Spleen (tissue), 11 donors: ENCODE data around the gene ZNF148. TPM values are rescaled to one million over a fixed set of nuclear protein-coding genes. Genes with fewer than 3 reads are reported as not detected.

Source experiments
- DNase-seq: peaks from one replicate; pipeline ENCODE4 v3.0.0-alpha.2; 2020
- H3K27ac ChIP-seq, 8 donors: fragments of 200-600 bp; sonication (generic) in 7 of 8; 1 replicate in 4 of 8; 2 replicates in 4 of 8; pipeline versions ENCODE4 v1.5.0 to v1.8.0; 2016 to 2021; ENCODE audit warnings: inconsistent platforms in 4 of 8, mild to moderate bottlenecking in 4 of 8, moderate library complexity in 1 of 8
- H3K27me3 ChIP-seq, 7 donors: fragments of 200-600 bp; sonication (generic) in 6 of 7; replicated peaks in 1 of 7; 1 replicate in 4 of 7; 2 replicates in 3 of 7; pipeline versions ENCODE4 v1.5.0 to v1.8.0; 2016 to 2021; ENCODE audit warnings: inconsistent platforms in 3 of 7, mild to moderate bottlenecking in 1 of 7
- H3K36me3 ChIP-seq, 6 donors: fragments of 200-600 bp; sonication (generic) in 5 of 6; 1 replicate in 4 of 6; 2 replicates in 2 of 6; pipeline versions ENCODE4 v1.5.0 to v1.8.0; 2016 to 2021; ENCODE audit warnings: inconsistent platforms in 2 of 6
- H3K4me1 ChIP-seq, 6 donors: fragments of 200-600 bp; sonication (generic) in 5 of 6; 1 replicate in 3 of 6; 2 replicates in 3 of 6; pipeline versions ENCODE4 v1.5.0 to v1.8.0; 2016 to 2021; ENCODE audit warnings: inconsistent platforms in 3 of 6
- H3K4me3 ChIP-seq, 8 donors: fragments of 200-600 bp; sonication (generic) in 7 of 8; 1 replicate in 4 of 8; 2 replicates in 4 of 8; pipeline versions ENCODE4 v1.5.0 to v1.8.0; 2016 to 2021; ENCODE audit warnings: inconsistent platforms in 4 of 8, mild to moderate bottlenecking in 4 of 8, moderate library complexity in 2 of 8
- H3K9me3 ChIP-seq, 8 donors: fragments of 200-600 bp; sonication (generic) in 7 of 8; 1 replicate in 4 of 8; 2 replicates in 4 of 8; pipeline versions ENCODE4 v1.5.0 to v1.8.0; 2016 to 2021; ENCODE audit warnings: inconsistent platforms in 4 of 8
- CTCF ChIP-seq, 11 experiments: fragments of 200-600 bp in 7 of 11; fragments of 450-650 bp in 4 of 11; sonication (generic) in 4 of 11; IDR thresholded peaks in 8 of 11; conservative IDR thresholded peaks in 3 of 11; 1 replicate in 7 of 11; 2 replicates in 4 of 11; pipeline versions ENCODE4 v1.4.0 to v1.8.0; 2016 to 2021; ENCODE audit warnings: antibody characterized with exemption in 11 of 11, inconsistent platforms in 4 of 11, mild to moderate bottlenecking in 1 of 11
- POLR2A ChIP-seq, 3 donors: fragments of 450-650 bp; IDR thresholded peaks; one replicate each; pipeline ENCODE4 v1.5.1; 2017; ENCODE audit warnings: antibody characterized with exemption in 3 of 3, mild to moderate bottlenecking in 1 of 3
- POLR2AphosphoS5 ChIP-seq, 3 donors: sonication (generic); formaldehyde crosslinking; IDR thresholded peaks; one replicate each; pipeline ENCODE4 v1.5.1; 2017; ENCODE audit warnings: antibody characterized with exemption in 3 of 3
- WGBS, 5 donors: extraction: QIAGEN DNeasy Blood & Tissue Kit in 3 of 5; methylation state at CpG; one replicate each; pipeline versions ENCODE4 v1.1.5 to v1.1.7; 2013 to 2018; 5-methylcytosine and 5-hydroxymethylcytosine counted together
- intact Hi-C: fragments of 100-400 bp; cut with DNase I; formaldehyde crosslinking; loops from one replicate; pipeline ENCODE4 v1.15.0; 2023; ENCODE audit warnings: low total_unique reads
- polyA plus RNA-seq, 3 donors: library from polyadenylated mRNA; stranded (reverse); fragments of 200-250 nt; gene quantifications; one replicate each; pipeline ENCODE4 v1.2.1, GENCODE V29; 2013
- total RNA-seq, 7 donors: library from RNA; depleted of rRNA in 3 of 7; stranded (reverse); fragments of >200 nt in 3 of 7; fragmentation: NEBNext Ultra II Directional in 4 of 7; extraction: Animal tissue kit (Norgen Biotek cat#: 25700) in 4 of 7; gene quantifications; one replicate each; pipeline versions ENCODE4 v1.1.0 to v1.2.1, GENCODE V29; 2016 to 2021
- donor health status: healthy with polysubstance abuse.
- donor health status: DM: no; HTN: no; CAD: no; lungs with moderate emphysema.
- donor health status: DM: no; HTN: no; CAD: no.
- donor health status: Bipolar disorder and iron deficiency.
- donor health status: healthy.
- donor health status: DM: no; HTN: no; CAD: no.
- donor health status: DM: yes; HTN: yes; CAD: no.

The ZNF148 gene
- total and polyA plus RNA-seq, 10 donors, result 4.1 to 66.0 (median 39.0) TPM

- Histone ChIP-seq H3K27ac (no peak overlapping the region), H3K9me3 (no peaks in the 10 kb centered on the region), H3K4me3 (no peak overlapping the region), H3K4me1 (no peaks in the 10 kb centered on the region), H3K27me3 (no peaks in the 10 kb centered on the region), H3K36me3 (peaks cover 0 to 46% (median 0%) of the 10 kb centered on the region in 6 donors)
- no peak for DNase-seq
- intact Hi-C loops, result no loop called here
- TF ChIP-seq CTCF (IDR thresholded peaks at IDR 0.05 in 8 of 11, conservative IDR thresholded peaks at IDR 0.05 in 3 of 11), result no peak
- no peak for TF ChIP-seq POLR2A (IDR thresholded peaks at IDR 0.05)
- TF ChIP-seq POLR2AphosphoS5 (IDR thresholded peaks at IDR 0.05), result no peak
- 80 to 96% (median 83%) methylated on average over 7 of the region's 7 CpGs for WGBS, 5 donors
Measured at GRCh38 chr3:125271127-125271526, 104.0 kb downstream of the ZNF148 start.

- DNase-seq, result no peak
- TF ChIP-seq POLR2A (IDR thresholded peaks at IDR 0.05) (no peak), POLR2AphosphoS5 (IDR thresholded peaks at IDR 0.05) (no peak), CTCF (IDR thresholded peaks at IDR 0.05 in 8 of 11, conservative IDR thresholded peaks at IDR 0.05 in 3 of 11) (no peak)
- intact Hi-C loops, result no loop called here
- H3K27me3 ChIP-seq, result no peaks in the 10 kb centered on the region
- peaks cover 0 to 50% (median 3%) of the 10 kb centered on the region in 6 donors for H3K36me3 ChIP-seq
- 79 to 96% (median 93%) methylated on average over 1 of the region's 1 CpG for WGBS, 5 donors
- no peaks in the 10 kb centered on the region for H3K9me3 ChIP-seq
- no peak overlapping the region for H3K4me3 ChIP-seq
- peaks cover 0 to 5% (median 0%) of the 10 kb centered on the region in 6 donors for H3K4me1 ChIP-seq
- H3K27ac ChIP-seq, result no peak overlapping the region
Measured at GRCh38 chr3:125267460-125267859, 107.7 kb downstream of the ZNF148 start.

- intact Hi-C loops, result no loop called here
- no peak overlapping the region for H3K27ac ChIP-seq
- H3K36me3 ChIP-seq, result peaks cover 0 to 45% (median 3%) of the 10 kb centered on the region in 6 donors
- no peaks in the 10 kb centered on the region for H3K27me3 ChIP-seq
- H3K9me3 ChIP-seq, result no peaks in the 10 kb centered on the region
- H3K4me1 ChIP-seq, result peaks cover 0 to 5% (median 0%) of the 10 kb centered on the region in 6 donors
- TF ChIP-seq POLR2A (IDR thresholded peaks at IDR 0.05) (no peak), POLR2AphosphoS5 (IDR thresholded peaks at IDR 0.05) (no peak), CTCF (IDR thresholded peaks at IDR 0.05 in 8 of 11, conservative IDR thresholded peaks at IDR 0.05 in 3 of 11) (no peak)
- no peak overlapping the region for H3K4me3 ChIP-seq
- no peak for DNase-seq
- WGBS, 5 donors, result 85 to 95% (median 91%) methylated on average over 3 of the region's 3 CpGs
Measured at GRCh38 chr3:125266971-125267370, 108.2 kb downstream of the ZNF148 start.

GRCh38 chr3:125262161-125262560 lies 113.0 kb downstream of the ZNF148 start:
- 67 to 88% (median 77%) methylated on average over 1 of the region's 1 CpG for WGBS, 5 donors
- H3K27me3 ChIP-seq, result no peaks in the 10 kb centered on the region
- DNase-seq, result no peak
- no peak overlapping the region for H3K4me3 ChIP-seq
- H3K27ac ChIP-seq, result no peak overlapping the region
- H3K4me1 ChIP-seq, result peaks cover 0 to 12% (median 4%) of the 10 kb centered on the region in 6 donors
- TF ChIP-seq POLR2A (IDR thresholded peaks at IDR 0.05) (no peak), POLR2AphosphoS5 (IDR thresholded peaks at IDR 0.05) (no peak), CTCF (IDR thresholded peaks at IDR 0.05 in 8 of 11, conservative IDR thresholded peaks at IDR 0.05 in 3 of 11) (no peak)
- intact Hi-C loops, result no loop called here
- H3K36me3 ChIP-seq, result peaks cover 0 to 34% (median 3%) of the 10 kb centered on the region in 6 donors
- peaks cover 0 to 6% (median 1%) of the 10 kb centered on the region in 8 donors for H3K9me3 ChIP-seq
